ENCODE data around the gene HNRNPA1. TPM values are rescaled to one million over a fixed set of nuclear protein-coding genes. Genes with fewer than 3 reads are reported as not detected.

The HNRNPA1 gene
- total and polyA plus RNA-seq, 9 of the 15 experiments (the other 6 are each of a cell fraction or from before 2014, with no cell fraction given): 1,166 to 2,703 (median 1,815) TPM

DNA sequence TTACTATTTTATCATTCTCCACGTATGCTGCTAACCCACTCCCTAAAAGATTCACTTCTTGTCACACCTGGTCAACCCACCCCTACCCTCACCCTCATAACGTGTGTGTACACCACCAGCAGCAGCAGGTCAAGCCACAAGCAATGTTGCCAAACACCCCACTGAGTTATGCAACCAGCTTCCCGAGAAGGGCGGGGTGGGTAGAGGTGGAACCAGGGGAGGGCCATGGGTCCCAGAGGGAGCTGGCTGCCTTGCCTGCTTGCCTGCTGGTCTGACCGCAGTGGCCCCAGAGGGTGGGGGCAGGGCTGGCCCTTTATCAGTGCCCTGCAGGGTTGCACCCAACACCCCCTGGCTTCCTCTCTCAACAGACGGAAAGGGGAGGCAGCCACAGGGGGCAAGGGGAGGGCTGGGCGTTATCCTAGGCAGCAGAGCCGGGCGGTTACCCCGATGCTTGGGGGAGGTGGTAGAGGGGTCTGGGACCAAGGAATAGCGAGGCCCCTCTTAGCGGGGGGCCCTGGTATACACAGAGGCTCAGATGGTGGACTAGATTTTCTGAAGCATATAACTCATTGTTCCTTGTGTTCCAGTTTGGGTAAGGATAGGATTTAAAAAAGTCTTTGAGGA lies 23.8 kb downstream of the HNRNPA1 start (continued):
- TF ChIP-seq, protein P1, sequence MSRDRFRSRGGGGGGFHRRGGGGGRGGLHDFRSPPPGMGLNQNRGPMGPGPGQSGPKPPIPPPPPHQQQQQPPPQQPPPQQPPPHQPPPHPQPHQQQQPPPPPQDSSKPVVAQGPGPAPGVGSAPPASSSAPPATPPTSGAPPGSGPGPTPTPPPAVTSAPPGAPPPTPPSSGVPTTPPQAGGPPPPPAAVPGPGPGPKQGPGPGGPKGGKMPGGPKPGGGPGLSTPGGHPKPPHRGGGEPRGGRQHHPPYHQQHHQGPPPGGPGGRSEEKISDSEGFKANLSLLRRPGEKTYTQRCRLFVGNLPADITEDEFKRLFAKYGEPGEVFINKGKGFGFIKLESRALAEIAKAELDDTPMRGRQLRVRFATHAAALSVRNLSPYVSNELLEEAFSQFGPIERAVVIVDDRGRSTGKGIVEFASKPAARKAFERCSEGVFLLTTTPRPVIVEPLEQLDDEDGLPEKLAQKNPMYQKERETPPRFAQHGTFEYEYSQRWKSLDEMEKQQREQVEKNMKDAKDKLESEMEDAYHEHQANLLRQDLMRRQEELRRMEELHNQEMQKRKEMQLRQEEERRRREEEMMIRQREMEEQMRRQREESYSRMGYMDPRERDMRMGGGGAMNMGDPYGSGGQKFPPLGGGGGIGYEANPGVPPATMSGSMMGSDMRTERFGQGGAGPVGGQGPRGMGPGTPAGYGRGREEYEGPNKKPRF (IDR thresholded peaks at IDR 0.05; ENCODE audit: low read depth, low read length): no peak
- TF ChIP-seq MCM2 (IDR thresholded peaks at IDR 0.05; ENCODE audit: low read depth) (no peak), DACH1 (IDR thresholded peaks at IDR 0.05; ENCODE audit: partially characterized antibody) (peak; percentile 80), NBN (IDR thresholded peaks at IDR 0.05; ENCODE audit: low read depth) (peak; percentile 93), MTA2 (IDR thresholded peaks at IDR 0.05; ENCODE audit: low read depth) (peak; percentile 95), RBBP5 (IDR thresholded peaks at IDR 0.05; ENCODE audit: borderline replicate concordance, insufficient read depth, low read length, poor library complexity, severe bottlenecking) (peak; percentile 67), RBFOX2 (IDR thresholded peaks at IDR 0.05; ENCODE audit: low read depth, low read length) (peak; percentile 76), ZNF785 (CRISPR knock-in tag; IDR thresholded peaks at IDR 0.05) (no peak)
- TF ChIP-seq, protein P2, sequence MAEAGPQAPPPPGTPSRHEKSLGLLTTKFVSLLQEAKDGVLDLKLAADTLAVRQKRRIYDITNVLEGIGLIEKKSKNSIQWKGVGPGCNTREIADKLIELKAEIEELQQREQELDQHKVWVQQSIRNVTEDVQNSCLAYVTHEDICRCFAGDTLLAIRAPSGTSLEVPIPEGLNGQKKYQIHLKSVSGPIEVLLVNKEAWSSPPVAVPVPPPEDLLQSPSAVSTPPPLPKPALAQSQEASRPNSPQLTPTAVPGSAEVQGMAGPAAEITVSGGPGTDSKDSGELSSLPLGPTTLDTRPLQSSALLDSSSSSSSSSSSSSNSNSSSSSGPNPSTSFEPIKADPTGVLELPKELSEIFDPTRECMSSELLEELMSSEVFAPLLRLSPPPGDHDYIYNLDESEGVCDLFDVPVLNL (CRISPR knock-in tag; IDR thresholded peaks at IDR 0.05; ENCODE audit: low read depth): no peak
- TF ChIP-seq, protein P3, sequence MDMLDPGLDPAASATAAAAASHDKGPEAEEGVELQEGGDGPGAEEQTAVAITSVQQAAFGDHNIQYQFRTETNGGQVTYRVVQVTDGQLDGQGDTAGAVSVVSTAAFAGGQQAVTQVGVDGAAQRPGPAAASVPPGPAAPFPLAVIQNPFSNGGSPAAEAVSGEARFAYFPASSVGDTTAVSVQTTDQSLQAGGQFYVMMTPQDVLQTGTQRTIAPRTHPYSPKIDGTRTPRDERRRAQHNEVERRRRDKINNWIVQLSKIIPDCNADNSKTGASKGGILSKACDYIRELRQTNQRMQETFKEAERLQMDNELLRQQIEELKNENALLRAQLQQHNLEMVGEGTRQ (CRISPR knock-in tag; IDR thresholded peaks at IDR 0.05): no peak
- TF ChIP-seq, protein P4, sequence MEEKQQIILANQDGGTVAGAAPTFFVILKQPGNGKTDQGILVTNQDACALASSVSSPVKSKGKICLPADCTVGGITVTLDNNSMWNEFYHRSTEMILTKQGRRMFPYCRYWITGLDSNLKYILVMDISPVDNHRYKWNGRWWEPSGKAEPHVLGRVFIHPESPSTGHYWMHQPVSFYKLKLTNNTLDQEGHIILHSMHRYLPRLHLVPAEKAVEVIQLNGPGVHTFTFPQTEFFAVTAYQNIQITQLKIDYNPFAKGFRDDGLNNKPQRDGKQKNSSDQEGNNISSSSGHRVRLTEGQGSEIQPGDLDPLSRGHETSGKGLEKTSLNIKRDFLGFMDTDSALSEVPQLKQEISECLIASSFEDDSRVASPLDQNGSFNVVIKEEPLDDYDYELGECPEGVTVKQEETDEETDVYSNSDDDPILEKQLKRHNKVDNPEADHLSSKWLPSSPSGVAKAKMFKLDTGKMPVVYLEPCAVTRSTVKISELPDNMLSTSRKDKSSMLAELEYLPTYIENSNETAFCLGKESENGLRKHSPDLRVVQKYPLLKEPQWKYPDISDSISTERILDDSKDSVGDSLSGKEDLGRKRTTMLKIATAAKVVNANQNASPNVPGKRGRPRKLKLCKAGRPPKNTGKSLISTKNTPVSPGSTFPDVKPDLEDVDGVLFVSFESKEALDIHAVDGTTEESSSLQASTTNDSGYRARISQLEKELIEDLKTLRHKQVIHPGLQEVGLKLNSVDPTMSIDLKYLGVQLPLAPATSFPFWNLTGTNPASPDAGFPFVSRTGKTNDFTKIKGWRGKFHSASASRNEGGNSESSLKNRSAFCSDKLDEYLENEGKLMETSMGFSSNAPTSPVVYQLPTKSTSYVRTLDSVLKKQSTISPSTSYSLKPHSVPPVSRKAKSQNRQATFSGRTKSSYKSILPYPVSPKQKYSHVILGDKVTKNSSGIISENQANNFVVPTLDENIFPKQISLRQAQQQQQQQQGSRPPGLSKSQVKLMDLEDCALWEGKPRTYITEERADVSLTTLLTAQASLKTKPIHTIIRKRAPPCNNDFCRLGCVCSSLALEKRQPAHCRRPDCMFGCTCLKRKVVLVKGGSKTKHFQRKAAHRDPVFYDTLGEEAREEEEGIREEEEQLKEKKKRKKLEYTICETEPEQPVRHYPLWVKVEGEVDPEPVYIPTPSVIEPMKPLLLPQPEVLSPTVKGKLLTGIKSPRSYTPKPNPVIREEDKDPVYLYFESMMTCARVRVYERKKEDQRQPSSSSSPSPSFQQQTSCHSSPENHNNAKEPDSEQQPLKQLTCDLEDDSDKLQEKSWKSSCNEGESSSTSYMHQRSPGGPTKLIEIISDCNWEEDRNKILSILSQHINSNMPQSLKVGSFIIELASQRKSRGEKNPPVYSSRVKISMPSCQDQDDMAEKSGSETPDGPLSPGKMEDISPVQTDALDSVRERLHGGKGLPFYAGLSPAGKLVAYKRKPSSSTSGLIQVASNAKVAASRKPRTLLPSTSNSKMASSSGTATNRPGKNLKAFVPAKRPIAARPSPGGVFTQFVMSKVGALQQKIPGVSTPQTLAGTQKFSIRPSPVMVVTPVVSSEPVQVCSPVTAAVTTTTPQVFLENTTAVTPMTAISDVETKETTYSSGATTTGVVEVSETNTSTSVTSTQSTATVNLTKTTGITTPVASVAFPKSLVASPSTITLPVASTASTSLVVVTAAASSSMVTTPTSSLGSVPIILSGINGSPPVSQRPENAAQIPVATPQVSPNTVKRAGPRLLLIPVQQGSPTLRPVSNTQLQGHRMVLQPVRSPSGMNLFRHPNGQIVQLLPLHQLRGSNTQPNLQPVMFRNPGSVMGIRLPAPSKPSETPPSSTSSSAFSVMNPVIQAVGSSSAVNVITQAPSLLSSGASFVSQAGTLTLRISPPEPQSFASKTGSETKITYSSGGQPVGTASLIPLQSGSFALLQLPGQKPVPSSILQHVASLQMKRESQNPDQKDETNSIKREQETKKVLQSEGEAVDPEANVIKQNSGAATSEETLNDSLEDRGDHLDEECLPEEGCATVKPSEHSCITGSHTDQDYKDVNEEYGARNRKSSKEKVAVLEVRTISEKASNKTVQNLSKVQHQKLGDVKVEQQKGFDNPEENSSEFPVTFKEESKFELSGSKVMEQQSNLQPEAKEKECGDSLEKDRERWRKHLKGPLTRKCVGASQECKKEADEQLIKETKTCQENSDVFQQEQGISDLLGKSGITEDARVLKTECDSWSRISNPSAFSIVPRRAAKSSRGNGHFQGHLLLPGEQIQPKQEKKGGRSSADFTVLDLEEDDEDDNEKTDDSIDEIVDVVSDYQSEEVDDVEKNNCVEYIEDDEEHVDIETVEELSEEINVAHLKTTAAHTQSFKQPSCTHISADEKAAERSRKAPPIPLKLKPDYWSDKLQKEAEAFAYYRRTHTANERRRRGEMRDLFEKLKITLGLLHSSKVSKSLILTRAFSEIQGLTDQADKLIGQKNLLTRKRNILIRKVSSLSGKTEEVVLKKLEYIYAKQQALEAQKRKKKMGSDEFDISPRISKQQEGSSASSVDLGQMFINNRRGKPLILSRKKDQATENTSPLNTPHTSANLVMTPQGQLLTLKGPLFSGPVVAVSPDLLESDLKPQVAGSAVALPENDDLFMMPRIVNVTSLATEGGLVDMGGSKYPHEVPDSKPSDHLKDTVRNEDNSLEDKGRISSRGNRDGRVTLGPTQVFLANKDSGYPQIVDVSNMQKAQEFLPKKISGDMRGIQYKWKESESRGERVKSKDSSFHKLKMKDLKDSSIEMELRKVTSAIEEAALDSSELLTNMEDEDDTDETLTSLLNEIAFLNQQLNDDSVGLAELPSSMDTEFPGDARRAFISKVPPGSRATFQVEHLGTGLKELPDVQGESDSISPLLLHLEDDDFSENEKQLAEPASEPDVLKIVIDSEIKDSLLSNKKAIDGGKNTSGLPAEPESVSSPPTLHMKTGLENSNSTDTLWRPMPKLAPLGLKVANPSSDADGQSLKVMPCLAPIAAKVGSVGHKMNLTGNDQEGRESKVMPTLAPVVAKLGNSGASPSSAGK (IDR thresholded peaks at IDR 0.05): no peak

Measured in K562 (cell line).